Neural cell (in vitro differentiated cells): Measurements from ENCODE around the gene ACAD10. TPM values are rescaled to one million over a fixed set of nuclear protein-coding genes. Genes with fewer than 3 reads are reported as not detected.

Experiments used
- polyA plus RNA-seq: library from polyadenylated mRNA; depleted of rRNA; stranded (reverse); fragments of >200 nt; gene quantifications from 2 replicates; pipeline ENCODE4 v1.2.3, GENCODE V29; 2014
- small RNA-seq, 3 experiments: library from RNA; depleted of rRNA; stranded (forward); fragments of <200 nt; gene quantifications; one replicate each; pipeline ENCODE3, GENCODE V24; 2012

Gene ACAD10
- polyA plus RNA-seq, 1 donor from 2014 or later: 25.7 TPM

Small RNA genes within 50 kb of the gene (small RNA-seq; reads per million reads assigned to genes)
- 0 to 1.8 (median 0.53) reads per million in 3 experiments for gene MIR6761

Other genes with a start within 250 kb of the ACAD10 start
- 12.6 and 13.9 TPM in 2 replicates for gene ATXN2, start 86.7 kb upstream of the ACAD10 start, polyA plus RNA-seq
- 23.4 and 28.5 TPM in 2 replicates for gene BRAP, start 97 bp upstream of the ACAD10 start, polyA plus RNA-seq
- gene ALDH2, start 80.9 kb downstream of the ACAD10 start, polyA plus RNA-seq: 64.3 and 74.0 TPM in 2 replicates
- 84.4 and 93.7 TPM in 2 replicates for gene MAPKAPK5, start 156.2 kb downstream of the ACAD10 start, polyA plus RNA-seq